Left ventricle myocardium inferior (tissue), 1 donor: ENCODE results near the gene AHNAK. TPM values are rescaled to one million over a fixed set of nuclear protein-coding genes. Genes with fewer than 3 reads are reported as not detected.

Experiments used
- DNase-seq: peaks from one replicate; pipeline ENCODE4 v3.0.0-alpha.2; 2020
- H3K27ac ChIP-seq: fragments of 200-600 bp; replicated peaks from 2 replicates; pipeline ENCODE4 v1.8.0; 2021
- H3K27me3 ChIP-seq: fragments of 200-600 bp; 2 replicates; pipeline ENCODE4 v1.8.0; 2021; ENCODE audit warnings: low read depth
- H3K36me3 ChIP-seq: fragments of 200-600 bp; 2 replicates; pipeline ENCODE4 v1.8.0; 2021
- H3K4me1 ChIP-seq: fragments of 200-600 bp; 2 replicates; pipeline ENCODE4 v1.8.0; 2021
- H3K4me3 ChIP-seq: fragments of 200-600 bp; 2 replicates; pipeline ENCODE4 v1.8.0; 2021; ENCODE audit warnings: mild to moderate bottlenecking, moderate library complexity
- H3K9me3 ChIP-seq: fragments of 200-600 bp; replicated peaks from 2 replicates; pipeline ENCODE4 v1.8.0; 2021
- CTCF ChIP-seq: fragments of 200-600 bp; IDR thresholded peaks from 2 replicates; pipeline ENCODE4 v1.8.0; 2021; ENCODE audit warnings: antibody characterized with exemption, mild to moderate bottlenecking, borderline replicate concordance
- intact Hi-C: fragments of 100-400 bp; cut with micrococcal nuclease; formaldehyde crosslinking; loops from one replicate; pipeline ENCODE4 v1.11.0; 2022
- total RNA-seq: library from RNA; stranded (reverse); fragmentation: NEBNext Ultra II Directional; extraction: Animal tissue kit (Norgen Biotek cat#: 25700); gene quantifications from one replicate; pipeline ENCODE4 v1.2.1, GENCODE V29; 2021
- donor health status: DM: no; HTN: yes; CAD: no; lungs with severe emphysema.

Gene AHNAK
- total RNA-seq, 1 donor from 2014 or later = 290 TPM

GRCh38 chr11:62559204-62559603, 12.6 kb upstream of the AHNAK start:
- peaks cover 59% of the 10 kb centered on the region for H3K36me3 ChIP-seq
- no peaks in the 10 kb centered on the region for H3K27me3 ChIP-seq
- no peak overlapping the region for H3K4me3 ChIP-seq
- H3K4me1 ChIP-seq = peaks cover 62% of the 10 kb centered on the region
- no peak for DNase-seq
- intact Hi-C loops = no loop called here
- no peaks in the 10 kb centered on the region for H3K9me3 ChIP-seq
- TF ChIP-seq CTCF = no peak
- H3K27ac ChIP-seq = peak overlapping the region; percentile 78

DNA sequence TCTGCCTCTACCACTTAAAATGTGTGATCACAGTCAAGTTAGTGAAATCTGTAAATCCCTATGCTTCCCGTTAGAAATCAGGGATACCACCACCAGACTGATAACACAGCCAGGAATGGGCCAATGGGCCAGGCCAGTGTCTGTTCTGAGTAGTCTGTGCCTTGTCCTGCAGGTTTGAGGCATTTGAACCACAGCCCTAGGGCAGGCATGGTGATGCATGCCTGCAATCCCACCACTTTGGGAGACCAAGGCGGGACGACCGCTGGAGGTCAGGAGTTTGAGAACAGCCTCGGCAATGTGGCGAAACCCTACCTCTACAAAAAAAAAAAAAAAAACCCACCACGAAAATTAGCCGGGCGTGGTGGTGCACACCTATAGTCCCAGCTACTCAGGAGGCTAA, 12.1 kb upstream of the AHNAK start:
- H3K9me3 ChIP-seq = no peaks in the 10 kb centered on the region
- H3K36me3 ChIP-seq = peaks cover 54% of the 10 kb centered on the region
- TF ChIP-seq CTCF = no peak
- H3K27me3 ChIP-seq = no peaks in the 10 kb centered on the region
- intact Hi-C loops = no loop called here
- peaks cover 67% of the 10 kb centered on the region for H3K4me1 ChIP-seq
- peak; percentile 9 for DNase-seq
- no peak overlapping the region for H3K4me3 ChIP-seq
- H3K27ac ChIP-seq = peak overlapping the region; percentile 78

- no peak for DNase-seq
- Histone ChIP-seq H3K4me1 (peaks cover 83% of the 10 kb centered on the region), H3K27me3 (no peaks in the 10 kb centered on the region), H3K9me3 (no peaks in the 10 kb centered on the region), H3K27ac (peak overlapping the region; percentile 94), H3K4me3 (peak overlapping the region; percentile 39), H3K36me3 (peaks cover 38% of the 10 kb centered on the region)
- TF ChIP-seq CTCF = no peak
- intact Hi-C loops = no loop called here
These were observed 10.4 kb upstream of the AHNAK start for GRCh38 chr11:62556875-62557631.

GRCh38 chr11:62556108-62556874, 9.7 kb upstream of the AHNAK start:
- TF ChIP-seq CTCF = no peak
- peaks cover 32% of the 10 kb centered on the region for H3K36me3 ChIP-seq
- peak overlapping the region; percentile 39 for H3K4me3 ChIP-seq
- H3K4me1 ChIP-seq = peaks cover 90% of the 10 kb centered on the region
- DNase-seq = peak; percentile 87
- H3K27ac ChIP-seq = peak overlapping the region; percentile 94
- H3K9me3 ChIP-seq = no peaks in the 10 kb centered on the region
- intact Hi-C loops = no loop called here
- H3K27me3 ChIP-seq = no peaks in the 10 kb centered on the region

DNA sequence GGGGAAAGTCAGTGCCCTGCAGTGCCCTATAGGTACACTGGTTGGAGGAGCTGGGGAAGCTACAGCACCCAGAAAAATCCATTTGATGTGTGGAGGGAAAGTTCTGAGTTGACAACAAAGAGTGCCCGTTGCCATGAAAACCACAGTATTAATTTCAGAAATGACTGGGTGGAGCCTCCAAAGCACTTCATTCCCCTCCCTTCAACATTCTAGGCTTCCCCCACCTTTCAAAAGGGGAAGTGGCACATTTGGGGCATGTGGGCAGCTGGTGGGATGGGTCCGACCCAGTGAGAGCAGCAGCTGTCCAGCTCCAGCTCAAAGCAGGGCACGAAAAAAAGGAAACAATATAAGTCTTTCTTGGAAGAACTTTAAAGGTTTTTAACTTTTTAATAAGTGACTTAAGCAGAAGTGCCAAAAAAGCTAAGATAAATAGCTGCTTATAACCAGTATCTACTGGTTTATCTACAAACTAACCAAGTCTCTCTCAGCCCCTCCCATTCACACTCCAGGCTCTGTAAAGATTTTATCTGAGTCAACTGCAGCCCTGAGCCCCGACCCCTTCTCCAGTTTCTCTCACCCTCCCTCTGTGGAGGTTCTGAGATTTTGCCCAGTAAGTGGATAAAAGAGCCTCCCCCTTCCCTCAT, 9.0 kb upstream of the AHNAK start:
- peaks cover 32% of the 10 kb centered on the region for H3K36me3 ChIP-seq
- DNase-seq = peak; percentile 39
- intact Hi-C loops = no loop called here
- TF ChIP-seq CTCF = no peak
- H3K9me3 ChIP-seq = no peaks in the 10 kb centered on the region
- H3K4me3 ChIP-seq = peak overlapping the region; percentile 39
- H3K27ac ChIP-seq = peak overlapping the region; percentile 94
- peaks cover 90% of the 10 kb centered on the region for H3K4me1 ChIP-seq
- H3K27me3 ChIP-seq = no peaks in the 10 kb centered on the region
